Frontal cortex (tissue), 4 donors: Measurements from ENCODE around the gene ABR. TPM values are rescaled to one million over a fixed set of nuclear protein-coding genes. Genes with fewer than 3 reads are reported as not detected.

Experiments used
- DNase-seq, 2 donors: peaks; one replicate each; pipeline ENCODE4 v3.0.0; 2012; ENCODE audit warnings: low spot score in 2 of 2
- FAIRE-seq: peaks from 2 replicates; lab custom pipeline; 2012; peaks lifted over from hg19 to GRCh38; lab: Jason Lieb, UNC
- total RNA-seq: library from RNA; depleted of rRNA; stranded (reverse); fragments of >200 nt; gene quantifications from one replicate; pipeline ENCODE4 v1.2.3, GENCODE V29; 2014
- donor health status: control.
- donor health status: control.
- donor health status: control.

The ABR gene
- total RNA-seq, 1 donor from 2014 or later, result 123 TPM

DNA sequence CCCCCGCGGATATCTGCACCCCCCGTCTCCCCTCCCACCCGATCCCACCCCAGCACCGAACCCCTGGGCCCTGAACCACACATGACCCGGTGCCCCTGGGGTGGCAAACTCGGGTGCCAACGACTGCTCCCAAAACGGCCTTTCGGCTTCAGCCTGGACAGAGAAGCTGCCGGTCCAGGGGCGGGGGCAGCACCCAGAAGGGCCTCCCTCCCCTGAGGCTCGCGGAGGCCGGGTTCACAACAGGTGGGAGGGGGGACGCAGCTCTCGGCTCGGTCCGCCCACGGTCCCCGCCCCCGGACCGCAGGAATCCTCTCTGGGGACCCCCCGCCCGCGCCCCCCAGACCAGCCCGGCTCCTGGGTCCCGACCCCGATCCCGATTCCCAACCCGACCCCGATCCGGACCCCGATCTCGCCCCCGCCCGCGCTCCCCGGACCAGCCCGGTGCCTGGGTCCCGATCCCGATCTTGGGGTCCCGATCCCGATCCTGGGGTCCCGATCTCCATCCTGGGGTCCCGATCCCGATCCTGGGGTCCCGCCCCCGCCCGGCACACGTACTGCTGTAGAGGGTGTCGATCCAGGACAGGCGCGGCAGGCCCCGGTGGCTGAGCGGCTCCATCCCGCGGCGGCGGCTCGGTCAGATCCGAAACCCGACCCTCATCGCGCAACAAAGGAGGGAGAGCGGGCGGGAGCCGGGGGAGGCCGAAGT is 516 bp downstream of the ABR start:
- FAIRE-seq, result no peak
- no peak for DNase-seq

DNA sequence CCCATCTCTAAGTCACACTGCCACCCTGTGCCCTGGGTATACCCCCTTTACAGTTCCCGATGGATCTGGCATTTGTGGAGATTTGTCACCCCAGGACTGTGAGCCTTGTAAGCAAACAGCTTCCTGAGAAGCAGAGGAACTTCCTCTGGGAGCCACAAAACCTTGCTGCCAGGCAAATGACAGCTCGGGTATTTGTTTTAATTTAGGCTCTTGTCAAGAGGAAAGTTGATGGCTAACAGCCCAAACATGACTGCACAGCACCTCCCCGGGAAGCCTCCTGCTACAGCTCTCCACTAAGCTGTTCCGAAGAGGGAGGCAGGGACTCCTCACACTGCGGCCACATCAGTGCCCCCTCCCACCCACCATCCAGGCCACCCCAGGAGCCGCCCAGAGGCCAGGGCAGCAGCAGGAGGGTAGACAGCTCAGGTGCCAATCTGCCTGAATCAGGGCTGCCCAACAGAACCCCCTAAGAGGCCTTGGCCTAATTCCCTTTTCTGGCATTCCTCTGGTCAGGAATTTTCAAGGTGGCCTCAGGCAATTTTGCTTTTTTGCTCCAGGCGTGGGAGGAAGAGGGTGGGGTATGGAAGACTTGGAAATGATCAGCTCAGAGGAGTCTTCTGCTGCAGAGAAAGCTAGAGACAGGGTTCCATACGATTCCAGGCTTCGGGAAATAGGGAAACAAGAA is 2.6 kb downstream of the ABR start:
- DNase-seq, result no peak
- FAIRE-seq, result no peak

DNA sequence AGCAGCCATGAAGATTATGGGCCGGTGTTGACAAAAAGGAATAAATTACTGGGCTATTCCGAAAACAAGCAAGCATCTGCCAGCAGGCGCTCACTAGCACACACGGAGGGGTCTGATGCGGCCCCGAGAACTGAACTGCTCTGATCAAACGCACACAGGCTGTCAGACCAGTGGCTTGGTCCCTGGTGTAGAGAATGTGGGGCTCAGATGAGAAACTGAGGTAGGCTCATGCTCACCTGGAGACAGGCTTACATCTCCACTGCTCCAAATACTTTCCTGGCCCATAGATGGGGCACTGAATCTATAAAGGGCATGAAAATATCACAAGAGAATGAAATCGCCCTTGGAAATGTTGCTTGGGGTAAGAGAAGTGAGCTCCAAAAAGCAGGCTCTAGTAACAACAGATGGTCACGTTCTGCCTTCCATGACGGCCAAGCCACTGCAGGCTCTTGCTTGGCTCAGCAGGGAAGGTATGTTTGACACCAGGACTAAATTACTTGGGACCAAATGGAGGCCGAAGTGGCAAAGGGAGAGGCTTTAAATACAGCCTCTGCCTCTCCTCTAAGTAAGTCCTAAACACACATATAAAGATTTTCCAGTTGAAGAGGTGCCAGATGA is 5.4 kb downstream of the ABR start:
- no peak for FAIRE-seq
- DNase-seq, result no peak

DNA sequence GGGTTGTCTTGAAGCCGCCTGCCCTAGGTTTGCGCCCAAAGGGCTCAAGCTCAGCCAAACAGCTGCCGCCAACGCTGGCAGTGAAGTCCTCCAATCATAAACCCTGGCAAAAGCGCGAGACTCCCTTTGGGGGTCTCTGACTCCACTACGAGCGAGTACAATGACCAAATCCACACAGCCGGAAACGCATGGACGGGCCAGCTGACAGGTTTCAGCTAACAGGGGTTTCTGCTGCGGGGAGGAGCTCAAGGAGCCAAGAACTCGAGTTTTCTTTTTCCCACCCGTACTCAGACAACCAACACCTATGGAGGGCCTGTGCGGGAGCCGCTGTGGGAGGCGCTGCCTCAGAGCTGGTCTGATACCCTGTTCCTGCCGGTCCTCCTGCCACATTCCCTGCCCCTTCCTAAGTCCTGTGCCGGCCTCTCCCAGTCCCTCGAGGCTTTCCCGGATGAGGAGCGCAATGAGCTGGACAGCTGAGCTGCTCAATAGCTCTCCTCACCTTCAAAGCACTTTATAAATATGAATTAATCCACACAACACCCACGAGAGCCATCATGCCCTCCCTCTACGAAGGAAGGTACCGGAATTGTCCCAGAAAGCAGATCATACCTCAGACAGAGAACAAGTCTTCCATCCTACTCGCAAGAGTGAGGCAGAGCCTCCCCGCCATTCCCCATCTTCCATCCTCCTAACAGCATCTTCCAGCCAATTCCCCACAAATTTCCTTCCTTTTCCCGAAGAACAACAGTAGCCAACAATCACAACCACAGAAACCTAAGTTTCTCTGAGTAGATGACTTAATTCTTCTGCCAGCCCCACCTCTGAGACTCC is 6.1 kb downstream of the ABR start:
- no peak for FAIRE-seq

DNA sequence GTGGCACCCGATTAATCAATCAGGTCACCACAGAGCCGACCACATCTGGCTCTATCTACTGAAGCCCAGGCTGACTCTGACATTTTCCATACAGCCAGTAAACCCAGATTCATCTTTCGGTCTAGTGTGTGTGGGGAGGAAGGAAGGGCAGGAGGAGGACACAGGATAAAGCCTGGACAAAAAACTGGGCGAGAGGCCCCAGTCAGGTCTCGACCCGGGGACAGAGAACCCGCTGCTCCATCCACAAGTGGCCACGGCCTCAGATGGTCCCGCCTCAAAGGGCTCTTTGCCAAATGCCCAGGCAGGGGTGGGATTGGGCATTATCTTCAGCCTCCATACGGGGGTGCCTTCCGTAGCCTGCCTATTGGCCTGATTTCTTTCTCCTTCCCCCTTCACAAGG is 7.8 kb downstream of the ABR start:
- no peak for DNase-seq
- FAIRE-seq, result no peak

More for the DNA sequence above, 6.1 kb downstream of the ABR start:
- no peak for DNase-seq

DNA sequence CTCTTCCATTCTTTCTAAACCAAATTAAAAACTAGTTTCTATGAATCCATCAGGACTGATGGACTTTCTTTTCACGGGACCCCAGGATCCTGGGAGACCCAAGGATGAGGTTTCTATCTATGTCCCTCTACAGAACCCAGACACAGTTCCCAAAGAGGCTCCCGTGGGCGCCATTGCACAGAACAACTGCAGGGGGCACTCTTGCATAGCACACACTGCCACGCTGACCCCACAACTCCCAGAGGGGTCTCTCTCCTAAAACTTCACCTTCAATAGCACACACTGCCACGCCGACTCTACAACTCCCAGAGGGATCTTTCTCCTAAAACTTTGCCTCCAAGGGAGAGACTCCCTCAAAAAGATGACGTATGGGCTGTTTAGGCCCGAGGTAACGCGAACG is 9.0 kb downstream of the ABR start:
- DNase-seq, result no peak
- no peak for FAIRE-seq

DNA sequence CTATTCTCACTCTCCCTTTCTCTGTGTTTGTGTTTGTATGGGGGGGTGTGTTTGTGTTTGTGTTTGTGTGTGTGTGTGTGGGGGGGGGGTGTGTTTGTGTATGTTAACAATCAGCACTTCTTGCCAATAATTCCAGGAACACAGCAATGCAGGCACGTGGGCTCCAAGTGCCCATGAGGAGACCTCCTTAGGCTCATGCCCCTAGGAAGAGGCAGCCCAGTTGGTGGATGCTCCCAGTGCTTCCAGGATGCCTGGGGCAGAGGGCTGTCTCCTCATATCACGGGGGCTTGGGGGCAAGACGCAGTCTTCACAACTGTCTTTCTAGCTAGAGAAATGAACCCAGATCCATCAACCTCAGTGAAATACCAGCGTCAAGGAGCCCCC is 9.9 kb downstream of the ABR start:
- FAIRE-seq, result no peak
- DNase-seq, result no peak

DNA sequence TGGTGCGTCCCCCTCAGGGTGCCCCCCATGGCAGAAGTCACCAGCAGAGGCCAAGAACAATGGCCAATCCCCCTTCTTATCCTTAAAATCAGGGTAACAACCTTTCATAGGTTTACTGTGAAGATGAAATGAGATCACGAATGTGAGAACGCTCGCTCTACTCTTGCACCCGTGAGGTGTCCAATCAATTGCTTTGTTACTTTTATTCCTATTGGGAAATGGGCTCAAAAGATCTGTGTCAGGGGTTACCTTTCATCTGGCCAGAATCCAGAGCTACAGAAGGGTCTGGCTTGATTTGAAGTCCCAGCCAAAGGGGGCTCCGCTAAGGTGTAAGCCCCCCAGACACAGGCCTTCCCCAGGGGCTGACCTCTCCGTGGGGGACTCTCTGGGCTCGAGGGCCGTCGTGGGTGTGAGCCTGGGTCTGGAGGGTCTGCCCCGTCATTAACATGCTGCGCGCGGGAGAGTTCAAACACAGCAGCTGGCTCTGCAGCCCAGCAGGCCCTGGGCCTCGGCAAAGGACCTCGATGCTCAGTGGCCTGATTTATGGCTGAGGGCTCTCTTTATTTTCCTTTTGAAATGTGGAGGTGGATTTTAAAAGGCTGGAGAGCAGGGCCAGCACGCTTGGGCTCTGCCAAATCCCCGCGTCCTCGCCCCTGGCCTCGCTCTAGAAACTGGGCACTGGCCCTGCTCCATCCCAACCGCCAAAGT is 10.4 kb downstream of the ABR start:
- DNase-seq (peak in 1 of 2 donors; percentile 52), FAIRE-seq (no peak)

DNA sequence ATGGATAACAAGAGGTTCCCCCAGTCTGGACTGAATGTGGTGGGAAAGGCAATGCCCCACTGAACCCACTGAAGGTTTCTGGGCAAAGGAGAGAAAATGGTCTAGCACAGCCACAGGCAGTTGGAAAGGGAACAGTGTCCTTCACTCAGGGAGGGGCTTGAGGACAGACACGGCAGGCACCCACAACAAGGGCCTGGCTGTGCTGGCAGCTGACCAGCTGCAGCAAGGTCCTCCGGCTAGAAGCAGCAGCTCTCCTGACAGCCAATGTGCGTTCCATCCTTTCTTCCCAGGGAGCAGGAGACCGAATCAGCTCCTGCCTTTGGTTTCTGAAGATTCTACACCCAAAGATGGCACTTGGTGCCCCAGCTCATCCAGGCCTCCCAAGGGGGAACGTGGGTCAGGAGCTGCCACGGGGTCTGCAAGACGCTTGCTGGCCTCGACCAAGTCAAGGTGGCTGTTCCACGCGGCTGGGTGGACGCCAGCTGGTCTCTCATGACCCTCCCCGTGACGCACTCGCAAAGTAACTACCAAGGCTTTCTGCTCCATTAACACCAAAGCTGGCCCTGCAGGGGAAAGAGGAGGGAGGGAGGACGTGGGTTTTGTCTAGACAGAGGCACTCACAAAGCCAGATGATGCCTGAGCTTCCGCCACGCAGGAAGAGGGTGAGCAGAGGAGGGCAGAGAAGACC is 11.1 kb downstream of the ABR start:
- FAIRE-seq (no peak), DNase-seq (no peak)

DNA sequence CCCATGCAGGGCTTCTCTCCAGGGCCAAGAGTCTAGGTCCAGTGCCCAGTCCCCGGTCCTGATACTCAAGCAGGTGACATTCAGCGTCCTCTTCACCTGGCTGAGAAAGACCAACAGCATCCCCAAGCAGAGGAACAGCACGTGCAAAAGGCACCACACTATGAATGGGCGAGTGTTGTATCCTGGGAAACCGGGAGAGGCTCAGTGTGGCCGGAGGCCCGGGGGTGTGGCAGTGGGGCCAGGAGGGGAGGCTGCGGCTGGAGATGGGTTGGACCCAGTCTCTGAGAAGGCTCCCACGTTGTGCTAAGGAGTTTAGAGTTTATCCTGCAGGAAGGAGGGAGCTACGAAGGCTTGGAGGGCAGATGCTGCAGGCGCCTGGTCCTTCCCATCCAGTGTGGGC is 13.5 kb downstream of the ABR start:
- no peak for FAIRE-seq

DNA sequence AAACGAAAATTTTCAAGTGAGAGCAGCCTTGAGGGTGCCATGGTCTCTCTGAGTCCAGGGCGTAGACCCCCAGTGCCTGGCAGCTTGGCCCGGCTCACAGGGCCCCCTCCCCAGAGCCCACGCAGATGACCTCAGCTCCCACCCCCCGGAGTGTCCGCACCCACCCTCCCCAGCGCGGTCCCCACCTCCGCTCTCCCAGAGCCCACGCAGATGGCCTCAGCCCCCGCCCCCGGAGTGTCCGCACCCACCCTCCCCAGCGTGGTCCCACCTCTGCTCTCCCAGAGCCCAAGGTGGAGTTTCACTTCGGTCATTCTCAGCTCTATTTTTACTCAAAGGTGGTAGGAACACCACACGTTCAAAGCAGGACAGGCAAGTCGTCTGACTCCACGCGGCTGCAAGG is 13.9 kb downstream of the ABR start:
- FAIRE-seq, result no peak
- no peak for DNase-seq

More for the DNA sequence above, 13.5 kb downstream of the ABR start:
- DNase-seq, result no peak

DNA sequence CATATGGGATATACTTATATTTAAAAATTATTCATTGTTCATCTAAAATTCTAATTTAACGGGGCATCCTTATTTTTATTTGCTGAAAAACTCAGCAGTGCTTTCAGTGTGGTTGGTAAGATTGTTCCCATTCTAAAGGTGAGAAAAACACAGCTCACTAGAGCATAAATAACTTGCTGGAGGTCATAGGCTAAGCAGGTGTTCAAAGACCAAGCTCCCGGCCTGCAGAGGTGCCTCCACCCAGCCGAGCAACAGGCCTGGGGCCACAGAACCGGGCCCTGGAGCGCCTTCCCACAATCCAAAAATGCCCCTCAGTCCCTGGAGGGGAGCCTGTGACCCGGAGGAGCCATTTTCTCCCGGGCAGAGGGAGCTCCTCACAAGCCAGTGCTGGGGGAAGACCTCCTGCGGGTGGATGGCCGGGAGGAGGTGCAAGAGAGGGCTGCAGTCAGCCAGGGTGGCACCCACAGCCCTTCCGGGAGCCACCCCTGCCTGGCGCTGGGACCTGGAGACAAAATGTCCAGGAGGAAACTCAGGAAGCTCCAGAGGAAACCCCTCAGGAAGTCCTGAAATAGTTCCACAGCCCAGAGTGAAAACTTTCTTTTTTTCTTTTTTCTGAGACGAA is 14.7 kb downstream of the ABR start:
- DNase-seq (no peak), FAIRE-seq (no peak)

DNA sequence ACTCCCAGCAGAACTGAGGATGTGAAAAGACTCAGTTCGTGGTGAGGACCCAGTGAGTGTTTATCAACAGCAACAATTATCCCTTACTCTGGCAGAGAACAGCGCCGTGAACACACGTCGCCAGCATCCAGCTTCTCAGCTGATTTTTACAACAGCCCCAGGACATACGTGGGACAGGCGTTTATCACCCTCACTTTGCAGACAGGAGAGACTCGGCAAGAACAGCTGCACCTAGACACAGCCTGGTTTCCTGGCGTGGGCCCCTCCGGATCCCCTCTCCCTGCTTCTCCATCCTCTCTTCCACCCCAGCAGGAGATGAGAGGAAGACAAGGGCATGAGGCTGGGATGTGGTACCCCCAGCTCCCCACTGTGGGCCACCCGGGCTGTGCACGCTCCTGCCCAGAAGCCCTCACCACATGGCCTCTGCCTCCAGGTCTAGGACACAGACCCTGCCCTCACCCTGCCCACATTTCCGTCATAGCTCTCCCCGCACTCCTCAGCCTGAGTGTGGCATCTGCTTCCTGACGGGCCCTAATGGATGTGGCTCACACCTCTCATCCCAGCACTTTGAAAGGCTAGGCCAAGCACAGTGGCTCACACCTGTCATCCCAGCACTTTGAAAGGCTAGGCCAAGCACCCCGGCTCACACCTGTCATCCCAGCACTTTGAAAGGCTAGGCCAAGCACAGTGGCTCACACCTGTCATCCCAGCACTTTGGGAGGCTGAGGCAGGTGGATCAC is 17.5 kb downstream of the ABR start:
- no peak for FAIRE-seq
- no peak for DNase-seq

DNA sequence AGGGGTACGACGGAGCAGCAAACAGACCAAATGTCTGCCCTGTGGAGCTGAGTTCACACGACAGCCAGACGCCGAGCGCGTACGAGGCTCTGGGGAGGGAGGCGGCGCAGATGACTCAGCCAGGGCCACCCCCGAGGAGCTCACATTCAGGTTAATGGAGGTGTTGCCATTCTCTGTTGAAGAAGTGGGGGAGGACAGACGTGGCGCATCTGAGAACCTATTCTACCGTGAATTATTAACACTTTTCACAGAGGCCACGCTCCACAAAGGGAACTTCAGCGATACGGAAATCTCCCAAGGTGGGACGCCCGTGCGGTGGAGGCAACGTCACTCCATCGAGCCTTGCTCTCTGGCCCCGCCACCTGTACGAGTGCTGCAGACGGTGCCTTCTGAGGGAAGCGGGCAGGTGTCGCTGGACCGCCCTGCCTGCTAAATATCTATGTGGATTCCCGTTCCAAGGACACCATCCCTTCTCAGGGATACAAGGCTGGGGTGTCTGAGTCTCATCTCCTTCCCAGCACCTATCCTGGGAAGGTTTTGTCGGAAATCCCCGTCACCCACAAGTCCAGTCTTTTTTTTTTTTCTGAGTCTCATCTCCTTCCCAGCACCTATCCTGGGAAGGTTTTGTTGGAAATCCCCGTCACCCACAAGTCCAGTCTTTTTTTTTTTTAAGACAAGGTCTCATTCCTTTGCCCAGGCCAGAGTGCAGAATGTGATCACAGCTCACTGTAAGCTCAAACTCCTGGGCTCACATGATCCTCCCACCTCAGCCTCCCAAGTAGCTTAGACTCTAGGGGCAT is 19.0 kb downstream of the ABR start:
- DNase-seq (no peak), FAIRE-seq (no peak)

DNA sequence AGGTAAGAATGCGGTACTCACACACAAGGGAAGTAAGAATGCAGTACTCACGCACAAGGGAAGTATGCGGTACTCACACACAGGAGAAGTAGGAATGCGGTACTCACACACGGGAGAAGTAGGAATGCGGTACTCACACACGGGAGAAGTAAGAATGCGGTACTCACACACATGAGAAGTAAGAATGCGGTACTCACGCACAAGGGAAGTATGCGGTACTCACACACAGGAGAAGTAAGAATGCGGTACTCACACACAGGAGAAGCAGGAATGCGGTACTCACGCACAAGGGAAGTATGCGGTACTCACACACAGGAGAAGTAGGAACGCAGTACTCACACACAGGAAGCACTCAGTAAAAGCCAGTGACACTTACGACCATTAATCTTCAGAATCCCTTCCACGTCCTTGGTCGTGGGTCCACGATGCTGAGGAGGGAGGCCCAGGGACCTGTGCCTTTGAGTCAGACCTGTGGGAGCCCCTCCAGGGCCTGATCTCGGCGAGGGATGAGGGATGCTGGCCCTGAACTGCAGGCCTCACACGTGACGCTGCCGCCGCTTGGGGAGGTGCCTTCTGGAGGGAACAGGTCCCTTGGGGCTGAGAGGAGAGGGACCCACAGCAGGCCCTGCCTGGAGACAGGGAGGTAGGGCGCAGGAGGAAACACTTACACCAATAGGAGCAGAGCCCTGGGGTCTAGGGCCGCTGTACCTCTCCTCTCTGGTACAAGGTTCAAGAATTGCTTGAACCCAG is 20.2 kb downstream of the ABR start:
- DNase-seq, result no peak
- no peak for FAIRE-seq

DNA sequence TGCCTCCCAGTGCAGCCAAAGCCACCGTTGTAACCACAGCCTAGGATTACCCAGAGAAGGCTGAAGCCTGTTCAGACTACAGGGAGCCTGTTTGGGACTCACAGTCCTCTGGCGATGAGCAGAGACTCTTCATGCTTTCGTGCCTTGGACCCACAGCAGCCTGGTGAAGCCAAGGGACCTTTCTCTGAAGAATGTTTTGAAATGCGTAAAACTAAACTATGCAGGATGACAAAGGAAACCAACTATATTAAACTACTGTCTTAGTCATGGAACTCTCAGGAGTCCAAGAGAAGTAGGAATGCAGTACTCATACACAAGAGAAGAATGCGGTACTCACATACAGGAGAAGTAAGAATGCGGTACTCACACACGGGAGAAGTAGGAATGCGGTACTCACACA is 20.9 kb downstream of the ABR start:
- FAIRE-seq, result no peak

DNA sequence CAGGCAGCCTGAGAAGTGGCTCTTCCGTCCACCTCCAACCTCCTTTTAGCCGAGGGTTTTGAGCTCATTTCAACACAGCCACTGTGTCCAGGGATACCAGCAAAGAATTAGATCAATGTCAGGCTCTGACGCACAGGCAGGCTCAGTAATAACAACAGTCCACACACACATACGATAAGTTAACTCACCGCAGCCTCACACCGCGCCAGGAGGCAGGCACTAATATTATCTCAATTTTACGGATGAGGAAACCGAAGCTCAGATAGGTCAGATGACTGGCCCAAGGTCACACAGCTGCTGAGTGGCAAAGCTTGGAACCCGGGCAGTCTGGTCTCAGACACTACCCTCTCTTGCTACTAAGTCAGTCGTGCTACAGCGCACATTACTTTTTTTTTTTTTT is 22.9 kb downstream of the ABR start:
- FAIRE-seq (no peak), DNase-seq (no peak)

More for the DNA sequence above, 20.9 kb downstream of the ABR start:
- DNase-seq, result no peak
